Omental fat pad (tissue), 4 donors: Measurements from ENCODE around the gene PRICKLE2. TPM values are rescaled to one million over a fixed set of nuclear protein-coding genes. Genes with fewer than 3 reads are reported as not detected.

ENCODE experiments used
- ATAC-seq: fragments of 150-250 bp; one replicate; pipeline ENCODE4 v1.9.1; 2016; ENCODE audit warnings: mild to moderate bottlenecking, moderate library complexity; ENCODE audit not compliant: low FRiP score
- DNase-seq: peaks from one replicate; pipeline ENCODE4 v3.0.0-alpha.2; 2019; ENCODE audit warnings: low spot score
- total RNA-seq, 4 donors: library from RNA; depleted of rRNA; stranded (reverse); fragments of >200 nt; gene quantifications; one replicate each; pipeline ENCODE4 v1.1.0, GENCODE V29; 2016
- TF ChIP-seq, protein P1 (sequence below), 3 donors: fragments of 450-650 bp; IDR thresholded peaks; one replicate each; pipeline ENCODE4 v1.5.1; 2016 to 2017; ENCODE audit warnings: antibody characterized with exemption in 3 of 3, mild to moderate bottlenecking in 3 of 3, moderate library complexity in 2 of 3

Gene PRICKLE2
- total RNA-seq, 4 donors from 2014 or later = 56.1 to 88.4 (median 81.3) TPM

DNA sequence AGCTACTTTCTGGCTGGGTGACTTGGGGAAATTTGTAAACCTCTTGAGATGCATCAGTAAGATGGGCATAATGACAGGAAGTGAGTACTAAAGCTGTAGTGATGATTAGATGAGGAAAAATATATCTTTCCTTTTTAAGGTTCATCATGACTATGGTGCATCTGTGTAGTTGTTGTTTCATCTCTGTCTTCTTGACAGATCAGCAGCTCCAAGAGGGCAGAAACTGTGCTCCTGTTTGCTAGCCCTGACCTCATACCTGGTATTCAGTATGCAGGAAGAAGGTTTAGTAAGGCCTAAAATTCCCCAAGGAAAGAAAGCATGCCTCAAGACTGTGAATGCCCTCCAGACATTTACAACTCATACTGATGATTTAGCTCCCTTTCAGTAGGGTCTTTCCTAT lies 119.5 kb downstream of the PRICKLE2 start:
- TF ChIP-seq, protein P1, sequence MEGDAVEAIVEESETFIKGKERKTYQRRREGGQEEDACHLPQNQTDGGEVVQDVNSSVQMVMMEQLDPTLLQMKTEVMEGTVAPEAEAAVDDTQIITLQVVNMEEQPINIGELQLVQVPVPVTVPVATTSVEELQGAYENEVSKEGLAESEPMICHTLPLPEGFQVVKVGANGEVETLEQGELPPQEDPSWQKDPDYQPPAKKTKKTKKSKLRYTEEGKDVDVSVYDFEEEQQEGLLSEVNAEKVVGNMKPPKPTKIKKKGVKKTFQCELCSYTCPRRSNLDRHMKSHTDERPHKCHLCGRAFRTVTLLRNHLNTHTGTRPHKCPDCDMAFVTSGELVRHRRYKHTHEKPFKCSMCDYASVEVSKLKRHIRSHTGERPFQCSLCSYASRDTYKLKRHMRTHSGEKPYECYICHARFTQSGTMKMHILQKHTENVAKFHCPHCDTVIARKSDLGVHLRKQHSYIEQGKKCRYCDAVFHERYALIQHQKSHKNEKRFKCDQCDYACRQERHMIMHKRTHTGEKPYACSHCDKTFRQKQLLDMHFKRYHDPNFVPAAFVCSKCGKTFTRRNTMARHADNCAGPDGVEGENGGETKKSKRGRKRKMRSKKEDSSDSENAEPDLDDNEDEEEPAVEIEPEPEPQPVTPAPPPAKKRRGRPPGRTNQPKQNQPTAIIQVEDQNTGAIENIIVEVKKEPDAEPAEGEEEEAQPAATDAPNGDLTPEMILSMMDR (IDR thresholded peaks at IDR 0.05) = no peak
- DNase-seq (no peak), ATAC-seq (no peak)

DNA sequence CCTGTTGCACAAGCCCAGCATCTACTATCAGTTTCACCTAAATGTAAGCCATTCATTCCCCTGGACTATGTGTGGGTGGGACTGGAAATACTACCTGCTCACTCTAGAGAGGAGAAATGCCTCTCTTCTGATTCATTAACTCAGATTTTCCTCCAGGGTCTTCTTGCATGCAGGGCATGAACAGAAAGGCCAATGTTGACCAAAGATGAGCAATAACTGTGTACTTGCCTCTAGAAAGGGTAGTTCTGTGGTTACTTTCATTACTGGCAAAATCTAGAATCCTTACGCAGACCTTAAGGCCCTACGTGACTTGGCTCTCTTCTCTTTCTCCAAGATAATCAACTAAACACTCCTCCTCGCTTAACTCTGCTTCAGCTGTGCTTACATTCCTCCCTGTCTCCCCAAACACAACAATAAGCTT lies 120.6 kb downstream of the PRICKLE2 start:
- DNase-seq = no peak
- ATAC-seq = peak; percentile 76
- TF ChIP-seq, protein P1 (IDR thresholded peaks at IDR 0.05) = no peak

DNA sequence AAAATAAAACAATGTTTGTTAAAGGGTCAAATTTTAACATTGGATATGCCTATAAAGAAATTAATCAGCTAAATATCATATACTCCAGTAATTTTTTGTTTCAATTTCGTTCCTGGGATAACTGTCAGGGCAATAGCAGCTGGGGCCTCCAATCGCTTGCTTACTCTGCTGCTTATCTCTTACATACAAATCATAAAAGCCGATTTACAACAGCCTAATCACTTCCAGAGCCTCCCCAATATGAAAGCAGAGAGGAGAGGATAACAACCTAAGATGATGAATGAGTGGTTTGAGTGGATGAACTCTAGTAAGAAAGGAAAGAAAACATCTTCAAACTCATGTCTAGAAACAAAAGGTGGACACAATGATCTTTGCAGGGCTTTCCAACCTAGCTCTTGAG lies 121.3 kb downstream of the PRICKLE2 start:
- no peak for ATAC-seq
- no peak for DNase-seq
- TF ChIP-seq, protein P1 (IDR thresholded peaks at IDR 0.05) = no peak

DNA sequence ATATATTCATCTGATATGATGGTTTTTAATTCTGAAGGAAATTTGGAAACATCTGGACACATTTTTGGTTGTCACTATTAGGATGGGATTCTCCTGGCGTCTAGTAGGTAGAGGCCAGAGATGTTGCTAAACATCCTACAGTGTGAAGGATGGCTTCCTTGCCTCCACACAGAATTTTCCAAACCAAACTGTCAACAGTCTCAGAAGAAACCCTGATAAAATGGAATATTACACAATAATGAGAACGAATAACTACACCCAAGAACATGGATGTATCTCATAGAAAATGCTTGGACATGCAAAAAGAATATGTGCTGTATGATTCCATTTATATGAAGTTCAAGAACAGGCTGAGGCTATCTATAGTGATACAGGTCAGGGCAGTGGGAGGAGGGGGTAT lies 122.1 kb downstream of the PRICKLE2 start:
- ATAC-seq = no peak
- no peak for DNase-seq
- TF ChIP-seq, protein P1 (IDR thresholded peaks at IDR 0.05) = no peak

DNA sequence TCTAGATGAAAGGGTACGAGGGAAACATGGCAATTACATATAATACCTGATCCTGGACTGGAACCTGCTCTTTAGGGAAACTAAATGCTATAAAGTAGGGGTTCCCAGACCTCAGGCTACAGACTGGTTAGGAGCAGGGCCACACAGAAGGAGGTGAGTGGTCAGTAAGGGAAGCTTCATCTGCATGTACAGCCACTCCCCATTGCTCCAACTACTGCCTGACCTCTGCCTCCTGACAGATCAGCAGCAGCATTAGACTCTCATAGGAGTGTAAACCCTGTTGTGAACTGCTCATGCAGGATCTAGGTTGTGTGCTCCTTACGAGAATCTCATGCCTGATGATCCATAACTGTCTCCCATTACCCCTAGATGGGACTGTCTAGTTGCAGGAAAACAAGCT lies 123.1 kb downstream of the PRICKLE2 start:
- TF ChIP-seq, protein P1 (IDR thresholded peaks at IDR 0.05) = no peak
- ATAC-seq (no peak), DNase-seq (no peak)

DNA sequence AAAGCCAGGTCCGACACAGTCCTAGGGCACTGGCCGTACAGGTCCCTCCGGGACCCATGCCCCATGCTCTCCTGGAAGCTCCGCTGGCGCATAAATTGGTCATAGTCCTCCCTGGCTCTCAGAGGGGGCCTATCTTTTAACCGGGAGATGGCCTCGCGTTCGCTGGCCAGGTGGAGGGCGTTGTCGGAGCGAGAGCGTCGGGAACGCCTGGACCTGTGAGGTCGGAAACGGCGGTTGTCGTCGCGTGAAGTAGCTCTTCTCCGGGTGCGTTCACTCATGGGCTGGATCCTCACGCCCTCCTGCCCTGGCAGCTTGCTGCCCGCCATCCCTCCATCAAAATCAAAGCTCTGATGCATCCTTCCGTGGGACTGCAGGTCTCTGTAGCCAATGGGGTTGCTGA lies 126.0 kb downstream of the PRICKLE2 start:
- no peak for ATAC-seq
- TF ChIP-seq, protein P1 (IDR thresholded peaks at IDR 0.05) = no peak

DNA sequence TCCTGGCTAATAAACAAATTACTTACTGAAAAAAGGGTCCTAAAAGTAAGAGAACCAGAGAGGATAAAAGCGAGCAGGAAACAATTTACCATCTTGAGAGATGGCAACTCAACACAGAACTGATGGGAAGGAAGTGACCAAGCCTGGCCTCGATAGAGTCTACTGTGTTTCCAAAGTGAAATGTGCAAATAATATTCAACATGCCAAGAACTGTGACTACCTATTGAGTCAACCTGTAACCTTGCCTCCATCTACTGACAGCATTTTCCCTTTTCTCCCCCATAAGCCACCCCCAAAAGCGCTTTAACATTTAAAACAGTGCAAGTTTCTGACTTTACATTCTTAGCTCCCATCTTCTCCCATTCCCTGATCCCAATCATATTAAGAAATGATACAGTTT lies 126.6 kb downstream of the PRICKLE2 start:
- DNase-seq (no peak), ATAC-seq (no peak)
- TF ChIP-seq, protein P1 (IDR thresholded peaks at IDR 0.05) = no peak

More for the DNA sequence above, 126.0 kb downstream of the PRICKLE2 start:
- no peak for DNase-seq
